PC-3 (cell line): ENCODE measurements around the gene AUP1. TPM values are rescaled to one million over a fixed set of nuclear protein-coding genes. Genes with fewer than 3 reads are reported as not detected.

Experiments
- ATAC-seq: fragments of 200-7000 bp; cut with Tn5 transposase; 2 replicates; pipeline ENCODE4 v1.9.1; 2020; ENCODE audit warnings: mild to moderate bottlenecking, moderate library complexity
- BruUV-seq: library from RNA; stranded (reverse); fragments of 400-500 nt; replicated peaks from 2 replicates; lab custom pipeline; 2021; lab: Mats Ljungman, UMichigan
- CTCF ChIA-PET: fragments of 300-600 bp; sonication (Branson Sonifier 250); formaldehyde crosslinking; loops from one replicate; lab custom pipeline; 2022; ENCODE audit warnings: antibody characterized with exemption; lab: Charles Lee
- POLR2A ChIA-PET: fragments of 300-600 bp; sonication (Branson Sonifier 250); formaldehyde crosslinking; loops from one replicate; lab custom pipeline; 2022; ENCODE audit warnings: antibody characterized with exemption; ENCODE audit not compliant: unreplicated experiment; lab: Charles Lee
- DNase-seq: peaks from one replicate; pipeline ENCODE4 v3.0.0-alpha.2; 2015
- H2AFZ ChIP-seq: fragments of 300-600 bp; sonication (generic); 2 replicates; pipeline ENCODE4 v1.6.0; 2016; ENCODE audit warnings: antibody characterized with exemption, low read length
- H3F3A ChIP-seq: fragments of 300-600 bp; sonication (generic); one replicate; pipeline ENCODE4 v1.6.0; 2017; ENCODE audit warnings: antibody characterized with exemption, low read length, control low read depth, mild to moderate bottlenecking; ENCODE audit not compliant: unreplicated experiment
- H3K27ac ChIP-seq: fragments of 300-600 bp; sonication (generic); 2 replicates; pipeline ENCODE4 v1.5.1; 2016; ENCODE audit warnings: mild to moderate bottlenecking, low read length
- H3K27me3 ChIP-seq: fragments of 300-600 bp; sonication (generic); 2 replicates; pipeline ENCODE4 v1.6.1; 2016; ENCODE audit warnings: low read length, mixed read lengths
- H3K36me3 ChIP-seq: fragments of 300-600 bp; sonication (generic); 2 replicates; pipeline ENCODE4 v1.6.1; 2016; ENCODE audit warnings: low read depth, mixed run types, low read length, mixed read lengths
- H3K4me1 ChIP-seq: fragments of 300-600 bp; sonication (generic); 2 replicates; pipeline ENCODE4 v1.5.1; 2016; ENCODE audit warnings: low read length; ENCODE audit not compliant: insufficient read depth
- H3K4me2 ChIP-seq: fragments of 300-600 bp; sonication (generic); 2 replicates; pipeline ENCODE4 v1.6.0; 2016; ENCODE audit warnings: low read length
- H3K4me3 ChIP-seq: fragments of 300-600 bp; sonication (generic); 2 replicates; pipeline ENCODE4 v1.5.1; 2016; ENCODE audit warnings: mild to moderate bottlenecking, low read length, mixed read lengths
- H3K79me2 ChIP-seq: fragments of 300-600 bp; sonication (generic); 2 replicates; pipeline ENCODE4 v1.6.1; 2017; ENCODE audit warnings: low read length, mixed read lengths
- H3K9ac ChIP-seq: fragments of 300-600 bp; sonication (generic); 2 replicates; pipeline ENCODE4 v1.6.0; 2016; ENCODE audit warnings: mild to moderate bottlenecking, low read length
- H3K9me2 ChIP-seq: fragments of 300-600 bp; sonication (generic); replicated peaks from 2 replicates; pipeline ENCODE4 v1.6.1; 2016; ENCODE audit warnings: mixed run types, low read length, mixed read lengths
- H3K9me3 ChIP-seq: fragments of 300-600 bp; sonication (generic); 2 replicates; pipeline ENCODE4 v1.6.1; 2016; ENCODE audit warnings: low read length, mixed read lengths
- H4K20me1 ChIP-seq: fragments of 300-600 bp; sonication (generic); 2 replicates; pipeline ENCODE4 v1.6.1; 2016; ENCODE audit warnings: low read length, mixed read lengths
- EZH2 ChIP-seq: fragments of 300-600 bp; sonication (generic); IDR thresholded peaks from one replicate; pipeline ENCODE4 v1.6.1; 2017; ENCODE audit warnings: antibody characterized with exemption, mild to moderate bottlenecking, low read length; ENCODE audit not compliant: unreplicated experiment
- EZH2phosphoT487 ChIP-seq: fragments of 300-600 bp; sonication (generic); IDR thresholded peaks from 2 replicates; pipeline ENCODE4 v1.6.1; 2018; ENCODE audit warnings: mild to moderate bottlenecking, antibody characterized with exemption, low read length, borderline replicate concordance
- intact Hi-C: fragments of 100-400 bp; cut with micrococcal nuclease; formaldehyde crosslinking; loops from 2 replicates; pipeline ENCODE4 v1.9.0; 2023
- total RNA-seq: library from RNA; depleted of rRNA; stranded (reverse); fragments of >200 nt; gene quantifications from 2 replicates; pipeline ENCODE4 v1.2.3, GENCODE V29; 2014
- TF ChIP-seq, protein P1 (sequence below): fragments of 300-600 bp; sonication (generic); conservative IDR thresholded peaks from 2 replicates; pipeline ENCODE4 v1.5.1; 2017; ENCODE audit warnings: antibody characterized with exemption, low read depth, mild to moderate bottlenecking, low read length

AUP1 gene
- total RNA-seq, 1 experiment from 2014 or later, result 233 TPM

GRCh38 chr2:74530239-74531187, 1.0 kb upstream of the AUP1 start:
- no peak overlapping the region for H3K27ac ChIP-seq
- H4K20me1 ChIP-seq, result 0 out of 2 replicates have a peak, but pooled peaks cover 7% of the 10 kb centered on the region
- H2AFZ ChIP-seq, result peak overlapping the region; percentile 78
- H3K4me2 ChIP-seq, result peak overlapping the region; percentile 96
- DNase-seq (peak; percentile 38), ATAC-seq (peak; percentile 8)
- peaks cover 20% of the 10 kb centered on the region for H3K4me1 ChIP-seq
- no peaks in the 10 kb centered on the region for H3K27me3 ChIP-seq
- H3K9me2 ChIP-seq, result no peaks in the 10 kb centered on the region
- H3K4me3 ChIP-seq, result peak overlapping the region; percentile 93
- ChIA-PET CTCF (interaction anchor here (0.6 kb wide), 1 partner anchor 129 kb away, joined by 4 read pairs; no protein-coding TSS in a partner anchor), POLR2A (interaction anchor here (0.5 to 0.7 kb wide), 2 partner anchors 13 to 46 kb away, joined by 3 read pairs; no protein-coding TSS in a partner anchor)
- H3K9ac ChIP-seq, result peak overlapping the region; percentile 98
- H3F3A ChIP-seq, result no peaks in the 10 kb centered on the region
- peaks cover 43% of the 10 kb centered on the region for H3K79me2 ChIP-seq
- no peaks in the 10 kb centered on the region for H3K9me3 ChIP-seq
- TSS peak; percentile 32 for BruUV-seq
- H3K36me3 ChIP-seq, result peaks cover 33% of the 10 kb centered on the region
- intact Hi-C loops, result loop anchor here (5.0 kb wide), 1 partner anchor 57 kb away; no protein-coding TSS in a partner anchor
- TF ChIP-seq, protein P1, sequence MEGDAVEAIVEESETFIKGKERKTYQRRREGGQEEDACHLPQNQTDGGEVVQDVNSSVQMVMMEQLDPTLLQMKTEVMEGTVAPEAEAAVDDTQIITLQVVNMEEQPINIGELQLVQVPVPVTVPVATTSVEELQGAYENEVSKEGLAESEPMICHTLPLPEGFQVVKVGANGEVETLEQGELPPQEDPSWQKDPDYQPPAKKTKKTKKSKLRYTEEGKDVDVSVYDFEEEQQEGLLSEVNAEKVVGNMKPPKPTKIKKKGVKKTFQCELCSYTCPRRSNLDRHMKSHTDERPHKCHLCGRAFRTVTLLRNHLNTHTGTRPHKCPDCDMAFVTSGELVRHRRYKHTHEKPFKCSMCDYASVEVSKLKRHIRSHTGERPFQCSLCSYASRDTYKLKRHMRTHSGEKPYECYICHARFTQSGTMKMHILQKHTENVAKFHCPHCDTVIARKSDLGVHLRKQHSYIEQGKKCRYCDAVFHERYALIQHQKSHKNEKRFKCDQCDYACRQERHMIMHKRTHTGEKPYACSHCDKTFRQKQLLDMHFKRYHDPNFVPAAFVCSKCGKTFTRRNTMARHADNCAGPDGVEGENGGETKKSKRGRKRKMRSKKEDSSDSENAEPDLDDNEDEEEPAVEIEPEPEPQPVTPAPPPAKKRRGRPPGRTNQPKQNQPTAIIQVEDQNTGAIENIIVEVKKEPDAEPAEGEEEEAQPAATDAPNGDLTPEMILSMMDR, result no peak
- TF ChIP-seq EZH2 (no peak), EZH2phosphoT487 (no peak)

DNA sequence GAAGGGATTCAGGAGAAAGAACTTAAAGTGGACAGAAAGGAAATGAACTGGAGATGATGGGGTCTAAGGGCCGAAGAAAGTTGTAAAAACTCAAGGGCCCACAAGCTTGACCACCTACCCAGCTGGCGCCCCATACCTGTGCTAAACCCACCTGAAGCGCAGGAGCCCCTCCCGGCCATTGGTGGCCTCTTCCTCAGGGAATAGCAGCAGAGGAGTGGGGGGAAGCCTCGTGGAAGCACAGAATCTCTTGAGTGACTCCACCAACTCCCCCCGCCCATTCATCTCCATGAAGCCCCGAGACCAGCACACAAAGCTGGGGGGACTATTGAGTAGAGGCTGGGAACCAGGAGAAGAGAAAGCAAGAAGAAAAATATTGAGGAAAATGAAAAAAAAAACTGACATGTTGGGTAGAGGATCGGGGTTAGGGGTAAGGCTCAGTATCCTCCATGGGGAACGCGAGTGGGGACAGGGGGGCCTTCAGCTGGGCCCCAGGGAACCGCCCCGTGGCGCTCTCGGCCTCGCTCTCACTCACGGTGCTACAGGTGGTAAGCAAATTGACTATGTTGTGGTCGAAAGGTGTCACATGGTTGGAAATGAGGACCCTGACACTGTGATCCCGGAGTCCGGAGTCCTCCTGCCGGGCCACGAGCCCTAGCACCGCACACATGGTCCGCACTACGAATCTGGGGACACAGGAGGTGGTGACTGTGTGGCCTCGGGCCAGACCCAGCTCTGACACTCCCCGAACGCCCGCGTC, 728 bp downstream of the AUP1 start:
- Histone ChIP-seq H3K9me2 (no peaks in the 10 kb centered on the region), H3K79me2 (peaks cover 43% of the 10 kb centered on the region), H3F3A (no peaks in the 10 kb centered on the region), H4K20me1 (0 out of 2 replicates have a peak, but pooled peaks cover 7% of the 10 kb centered on the region), H2AFZ (peak overlapping the region; percentile 75), H3K9me3 (no peaks in the 10 kb centered on the region), H3K36me3 (peaks cover 33% of the 10 kb centered on the region), H3K4me1 (peaks cover 20% of the 10 kb centered on the region), H3K4me3 (peak overlapping the region; percentile 93), H3K4me2 (peak overlapping the region; percentile 97), H3K9ac (peak overlapping the region; percentile 98), H3K27me3 (no peaks in the 10 kb centered on the region), H3K27ac (peak overlapping the region; percentile 63)
- ChIA-PET POLR2A (no interaction called here), CTCF (no interaction called here)
- intact Hi-C loops, result loop anchor here (1.0 kb wide), 3 partner anchors 21 to 70 kb away; partner anchors contain the start of genes PCGF1, TTC31 and WBP1
- peak; percentile 9 for ATAC-seq
- DNase-seq, result no peak
- TSS peak; percentile 55 for BruUV-seq
- TF ChIP-seq EZH2, result no peak
- TF ChIP-seq, protein P1, result no peak
- TF ChIP-seq EZH2phosphoT487, result no peak
